WTC11 (cell line): ENCODE data around the gene NDE1. TPM values are rescaled to one million over a fixed set of nuclear protein-coding genes. Genes with fewer than 3 reads are reported as not detected.

Source experiments
- ATAC-seq: fragments of 200-7000 bp; cut with Tn5 transposase; 2 replicates; pipeline ENCODE4 v1.10.0; 2021; ENCODE audit warnings: mild to moderate bottlenecking, moderate library complexity
- CTCF ChIA-PET: fragments of 300-600 bp; sonication (Branson Sonifier 250); formaldehyde crosslinking; loops from one replicate; lab custom pipeline; 2021; ENCODE audit warnings: antibody characterized with exemption; lab: Charles Lee
- POLR2A ChIA-PET: fragments of 350-600 bp; sonication (Branson Sonifier 250); formaldehyde crosslinking; loops from one replicate; lab custom pipeline; 2021; ENCODE audit warnings: antibody characterized with exemption; lab: Charles Lee
- DNase-seq: peaks from one replicate; pipeline ENCODE4 v3.0.0; 2021; ENCODE audit warnings: low spot score
- H3K27ac Mint-ChIP-seq: 2 replicates; pipeline ENCODE4 v1.8.0; 2021; ENCODE audit warnings: mixed read lengths
- H3K27me3 Mint-ChIP-seq: 2 replicates; pipeline ENCODE4 v1.8.0; 2021; ENCODE audit warnings: low read depth, mild to moderate bottlenecking, moderate library complexity, mixed read lengths
- H3K36me3 Mint-ChIP-seq: 2 replicates; pipeline ENCODE4 v1.8.0; 2021; ENCODE audit warnings: mixed read lengths
- H3K4me1 Mint-ChIP-seq: 2 replicates; pipeline ENCODE4 v1.8.0; 2022; ENCODE audit warnings: mixed read lengths
- H3K4me3 Mint-ChIP-seq: 2 replicates; pipeline ENCODE4 v1.8.0; 2021; ENCODE audit warnings: mild to moderate bottlenecking, moderate library complexity, mixed read lengths
- H3K9me3 Mint-ChIP-seq: 2 replicates; pipeline ENCODE4 v1.8.0; 2021; ENCODE audit warnings: mixed read lengths
- CREB1 ChIP-seq: sonication (generic); formaldehyde crosslinking; IDR thresholded peaks from 2 replicates; pipeline ENCODE4 v1.8.0; 2023; ENCODE audit warnings: mild to moderate bottlenecking, missing genetic modification reagents
- ETV6 ChIP-seq: sonication (generic); formaldehyde crosslinking; IDR thresholded peaks from 2 replicates; pipeline ENCODE4 v1.8.1; 2022; ENCODE audit warnings: mild to moderate bottlenecking, missing genetic modification reagents
- FOXK1 ChIP-seq: sonication (generic); formaldehyde crosslinking; IDR thresholded peaks from 2 replicates; pipeline ENCODE4 v1.8.0; 2022; ENCODE audit warnings: mild to moderate bottlenecking, moderate library complexity, missing genetic modification reagents
- GRHL2 ChIP-seq: fragments of 250-450 bp; sonication (Bioruptor Pico); IDR thresholded peaks from 2 replicates; pipeline ENCODE4 v1.8.0; 2022; ENCODE audit warnings: mild to moderate bottlenecking, moderate library complexity; ENCODE audit not compliant: insufficient replicate concordance, severe bottlenecking
- HMGXB4 ChIP-seq: sonication (generic); formaldehyde crosslinking; IDR thresholded peaks from 2 replicates; pipeline ENCODE4 v1.8.1; 2023; ENCODE audit warnings: mild to moderate bottlenecking, moderate library complexity, missing genetic modification reagents
- IRF2 ChIP-seq: sonication (generic); formaldehyde crosslinking; IDR thresholded peaks from 2 replicates; pipeline ENCODE4 v1.8.0; 2022; ENCODE audit warnings: low read depth, missing genetic modification reagents, borderline replicate concordance
- JAZF1 ChIP-seq: fragments of 250-450 bp; sonication (Bioruptor Pico); IDR thresholded peaks from 2 replicates; pipeline ENCODE4 v1.9.0; 2021; ENCODE audit warnings: moderate library complexity, mild to moderate bottlenecking, inconsistent platforms
- KAT7 ChIP-seq: sonication (generic); formaldehyde crosslinking; IDR thresholded peaks from 2 replicates; pipeline ENCODE4 v1.8.1; 2023; ENCODE audit warnings: missing genetic modification reagents, mild to moderate bottlenecking, borderline replicate concordance
- MXD4 ChIP-seq: fragments of 250-450 bp; sonication (Bioruptor Pico); IDR thresholded peaks from 2 replicates; pipeline ENCODE4 v1.8.0; 2021; ENCODE audit warnings: mild to moderate bottlenecking, moderate library complexity, borderline replicate concordance
- MYBL2 ChIP-seq: sonication (generic); formaldehyde crosslinking; IDR thresholded peaks from 2 replicates; pipeline ENCODE4 v1.8.1; 2023; ENCODE audit warnings: mild to moderate bottlenecking, moderate library complexity, missing genetic modification reagents
- NFATC4 ChIP-seq: fragments of 250-450 bp; sonication (Bioruptor Pico); IDR thresholded peaks from 2 replicates; pipeline ENCODE4 v1.9.0; 2021; ENCODE audit warnings: mild to moderate bottlenecking
- NFE2L1 ChIP-seq: sonication (generic); formaldehyde crosslinking; IDR thresholded peaks from 2 replicates; pipeline ENCODE4 v1.8.1; 2023; ENCODE audit warnings: missing genetic modification reagents
- NR1H2 ChIP-seq: sonication (generic); formaldehyde crosslinking; IDR thresholded peaks from 2 replicates; pipeline ENCODE4 v1.9.0; 2021; ENCODE audit warnings: mild to moderate bottlenecking, moderate library complexity, missing genetic modification reagents
- SOX15 ChIP-seq: fragments of 250-450 bp; sonication (Bioruptor Pico); IDR thresholded peaks from 2 replicates; pipeline ENCODE4 v1.9.0; 2021; ENCODE audit warnings: mild to moderate bottlenecking
- STAT6 ChIP-seq: sonication (generic); formaldehyde crosslinking; conservative IDR thresholded peaks from 2 replicates; pipeline ENCODE4 v1.8.1; 2023; ENCODE audit warnings: mild to moderate bottlenecking, low read depth, missing genetic modification reagents, moderate library complexity
- TEAD4 ChIP-seq: sonication (generic); formaldehyde crosslinking; IDR thresholded peaks from 2 replicates; pipeline ENCODE4 v1.8.0; 2022; ENCODE audit warnings: mild to moderate bottlenecking, missing genetic modification reagents
- ZNF138 ChIP-seq: sonication (generic); formaldehyde crosslinking; conservative IDR thresholded peaks from 2 replicates; pipeline ENCODE4 v1.8.1; 2022; ENCODE audit warnings: mild to moderate bottlenecking, moderate library complexity, missing genetic modification reagents
- ZNF317 ChIP-seq: sonication (generic); formaldehyde crosslinking; IDR thresholded peaks from 2 replicates; pipeline ENCODE4 v1.8.1; 2023; ENCODE audit warnings: low read depth, mild to moderate bottlenecking, moderate library complexity, missing genetic modification reagents, borderline replicate concordance
- ZNF416 ChIP-seq: fragments of 250-450 bp; sonication (Bioruptor Pico); IDR thresholded peaks from 2 replicates; pipeline ENCODE4 v1.9.0; 2021; ENCODE audit warnings: mild to moderate bottlenecking, inconsistent platforms
- ZNF423 ChIP-seq: fragments of 250-450 bp; sonication (Bioruptor Pico); IDR thresholded peaks from 2 replicates; pipeline ENCODE4 v2.1.2; 2022; ENCODE audit warnings: mild to moderate bottlenecking, moderate library complexity
- ZNF425 ChIP-seq: fragments of 250-450 bp; sonication (Bioruptor Pico); conservative IDR thresholded peaks from 2 replicates; pipeline ENCODE4 v1.9.0; 2021; ENCODE audit warnings: mild to moderate bottlenecking
- ZNF671 ChIP-seq: fragments of 250-450 bp; sonication (Bioruptor Pico); IDR thresholded peaks from 2 replicates; pipeline ENCODE4 v1.8.0; 2021; ENCODE audit warnings: mild to moderate bottlenecking
- total RNA-seq: library from RNA; stranded (reverse); gene quantifications from 3 replicates; pipeline ENCODE4 v1.2.3, GENCODE V29; 2021
- TF ChIP-seq, protein P1 (sequence below): fragments of 250-450 bp; sonication (Bioruptor Pico); IDR thresholded peaks from 2 replicates; pipeline ENCODE4 v2.1.2; 2022; ENCODE audit warnings: mild to moderate bottlenecking, moderate library complexity
- TF ChIP-seq, protein P2 (sequence below): sonication (generic); formaldehyde crosslinking; IDR thresholded peaks from 2 replicates; pipeline ENCODE4 v1.8.0; 2022; ENCODE audit warnings: mild to moderate bottlenecking, missing genetic modification reagents

NDE1 gene
- total RNA-seq, 1 experiment from 2014 or later, result 39.4 TPM

DNA sequence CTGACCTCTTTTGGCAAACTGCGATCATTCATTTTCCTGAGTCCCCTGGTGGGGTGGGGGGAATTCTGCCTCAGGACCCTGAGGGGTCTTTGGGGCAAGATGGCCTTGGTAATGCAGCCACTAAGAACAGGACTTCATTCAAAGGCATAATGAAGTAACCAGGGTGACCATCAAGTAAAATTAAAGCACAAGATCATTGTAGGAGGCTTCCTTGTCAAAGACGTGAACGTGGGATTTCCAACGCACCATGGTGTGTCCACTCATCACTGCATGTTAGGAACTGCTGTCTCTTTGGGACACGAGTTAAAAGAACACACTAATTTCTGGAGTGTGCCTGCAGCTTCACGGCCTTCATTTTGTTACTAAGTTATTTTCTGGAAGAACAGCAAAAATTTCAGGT is 51.3 kb downstream of the NDE1 start:
- POLR2A ChIA-PET, result no interaction called here
- no peak for DNase-seq
- H3K27me3 Mint-ChIP-seq, result no peaks in the 10 kb centered on the region
- no peak overlapping the region for H3K4me3 Mint-ChIP-seq
- no peak for ATAC-seq
- H3K4me1 Mint-ChIP-seq, result no peaks in the 10 kb centered on the region
- CTCF ChIA-PET, result interaction anchor here (2.0 kb wide), 1 partner anchor 19 kb away, joined by 5 read pairs; no protein-coding TSS in a partner anchor
- H3K36me3 Mint-ChIP-seq, result peaks cover 33% of the 10 kb centered on the region
- no peak overlapping the region for H3K27ac Mint-ChIP-seq
- H3K9me3 Mint-ChIP-seq, result no peaks in the 10 kb centered on the region
- TF ChIP-seq TEAD4 (CRISPR knock-in tag), result no peak
- no peak for TF ChIP-seq SOX15 (CRISPR knock-in tag)
- TF ChIP-seq, protein P1, sequence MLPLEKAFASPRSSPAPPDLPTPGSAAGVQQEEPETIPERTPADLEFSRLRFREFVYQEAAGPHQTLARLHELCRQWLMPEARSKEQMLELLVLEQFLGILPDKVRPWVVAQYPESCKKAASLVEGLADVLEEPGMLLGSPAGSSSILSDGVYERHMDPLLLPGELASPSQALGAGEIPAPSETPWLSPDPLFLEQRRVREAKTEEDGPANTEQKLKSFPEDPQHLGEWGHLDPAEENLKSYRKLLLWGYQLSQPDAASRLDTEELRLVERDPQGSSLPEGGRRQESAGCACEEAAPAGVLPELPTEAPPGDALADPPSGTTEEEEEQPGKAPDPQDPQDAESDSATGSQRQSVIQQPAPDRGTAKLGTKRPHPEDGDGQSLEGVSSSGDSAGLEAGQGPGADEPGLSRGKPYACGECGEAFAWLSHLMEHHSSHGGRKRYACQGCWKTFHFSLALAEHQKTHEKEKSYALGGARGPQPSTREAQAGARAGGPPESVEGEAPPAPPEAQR, result no peak
- TF ChIP-seq STAT6, result no peak
- TF ChIP-seq ETV6, result no peak
- no peak for TF ChIP-seq NFATC4 (CRISPR knock-in tag)
- TF ChIP-seq, protein P2, sequence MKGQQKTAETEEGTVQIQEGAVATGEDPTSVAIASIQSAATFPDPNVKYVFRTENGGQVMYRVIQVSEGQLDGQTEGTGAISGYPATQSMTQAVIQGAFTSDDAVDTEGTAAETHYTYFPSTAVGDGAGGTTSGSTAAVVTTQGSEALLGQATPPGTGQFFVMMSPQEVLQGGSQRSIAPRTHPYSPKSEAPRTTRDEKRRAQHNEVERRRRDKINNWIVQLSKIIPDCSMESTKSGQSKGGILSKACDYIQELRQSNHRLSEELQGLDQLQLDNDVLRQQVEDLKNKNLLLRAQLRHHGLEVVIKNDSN (CRISPR knock-in tag), result no peak
- TF ChIP-seq CREB1 (CRISPR knock-in tag), result no peak
- no peak for TF ChIP-seq ZNF138
- no peak for TF ChIP-seq NFE2L1 (CRISPR knock-in tag)
- no peak for TF ChIP-seq NR1H2
- no peak for TF ChIP-seq JAZF1 (CRISPR knock-in tag)
- TF ChIP-seq ZNF416, result no peak
- no peak for TF ChIP-seq KAT7 (CRISPR knock-in tag)
- TF ChIP-seq ZNF425 (CRISPR knock-in tag), result no peak
- TF ChIP-seq MXD4 (CRISPR knock-in tag), result no peak

DNA sequence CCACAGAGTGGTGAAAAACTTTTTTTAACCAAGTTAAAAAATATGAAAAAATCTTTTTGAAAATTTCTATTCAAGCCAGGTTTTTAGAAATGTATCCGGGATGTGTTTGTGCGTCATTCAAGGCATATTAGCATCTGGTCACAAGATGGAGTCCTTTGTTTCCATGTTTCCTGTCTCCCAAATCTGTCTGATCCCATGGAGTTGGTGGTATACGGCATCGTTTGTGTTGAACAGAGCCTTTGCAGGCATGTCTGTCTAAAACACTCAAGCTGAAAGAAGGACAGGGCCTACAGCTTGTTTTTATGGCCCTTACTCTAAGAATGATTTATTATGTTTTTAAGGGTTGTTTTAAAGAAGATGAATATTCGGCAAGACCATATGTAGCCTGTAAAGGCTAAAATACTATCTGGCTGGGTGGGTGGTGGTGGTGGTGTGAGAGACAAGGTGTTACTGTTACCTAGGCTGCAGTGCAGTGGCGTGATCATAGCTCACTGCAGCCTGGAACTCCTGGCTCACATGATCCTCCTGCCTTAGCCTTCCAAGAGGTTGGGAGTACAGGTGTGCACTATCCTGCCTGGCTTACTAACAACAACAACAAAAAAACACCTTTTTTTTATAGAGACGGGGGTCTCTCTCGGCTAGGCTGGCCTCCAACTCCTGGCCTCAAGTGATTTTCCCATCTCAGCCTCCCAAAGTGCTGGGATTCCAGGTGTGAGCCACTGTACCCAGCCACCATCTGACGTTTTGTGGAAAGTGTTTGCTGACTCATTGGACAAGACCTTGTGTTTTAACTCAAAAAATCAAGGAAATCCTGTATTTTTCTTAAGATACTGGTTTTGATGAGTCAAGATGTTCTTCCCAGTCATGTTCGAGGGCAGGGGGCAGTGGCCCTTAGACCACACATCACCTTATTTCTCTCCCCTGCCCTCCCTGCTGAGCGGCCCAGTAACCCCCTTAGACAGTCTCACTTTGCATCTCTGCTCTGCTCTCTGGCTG is 52.2 kb downstream of the NDE1 start:
- no peaks in the 10 kb centered on the region for H3K27me3 Mint-ChIP-seq
- H3K27ac Mint-ChIP-seq, result no peak overlapping the region
- ATAC-seq (no peak), DNase-seq (no peak)
- H3K9me3 Mint-ChIP-seq, result no peaks in the 10 kb centered on the region
- no peaks in the 10 kb centered on the region for H3K4me1 Mint-ChIP-seq
- H3K4me3 Mint-ChIP-seq, result no peak overlapping the region
- TF ChIP-seq ZNF317 (CRISPR knock-in tag) (no peak), MYBL2 (no peak), ZNF423 (no peak), HMGXB4 (CRISPR knock-in tag) (no peak), IRF2 (no peak), FOXK1 (CRISPR knock-in tag) (no peak), ZNF671 (CRISPR knock-in tag) (no peak), ZNF138 (no peak), GRHL2 (CRISPR knock-in tag) (no peak)
- ChIA-PET CTCF (interaction anchor here (2.0 kb wide), 1 partner anchor 20 kb away, joined by 5 read pairs; no protein-coding TSS in a partner anchor), POLR2A (no interaction called here)
- H3K36me3 Mint-ChIP-seq, result peaks cover 24% of the 10 kb centered on the region
